Spleen (tissue), 11 donors: ENCODE data around the gene PNPO. TPM values are rescaled to one million over a fixed set of nuclear protein-coding genes. Genes with fewer than 3 reads are reported as not detected.

Experiments used
- DNase-seq: peaks from one replicate; pipeline ENCODE4 v3.0.0-alpha.2; 2020
- H3K27ac ChIP-seq, 8 donors: fragments of 200-600 bp; sonication (generic) in 7 of 8; 1 replicate in 4 of 8; 2 replicates in 4 of 8; pipeline versions ENCODE4 v1.5.0 to v1.8.0; 2016 to 2021; ENCODE audit warnings: inconsistent platforms in 4 of 8, mild to moderate bottlenecking in 4 of 8, moderate library complexity in 1 of 8
- H3K27me3 ChIP-seq, 7 donors: fragments of 200-600 bp; sonication (generic) in 6 of 7; replicated peaks in 1 of 7; 1 replicate in 4 of 7; 2 replicates in 3 of 7; pipeline versions ENCODE4 v1.5.0 to v1.8.0; 2016 to 2021; ENCODE audit warnings: inconsistent platforms in 3 of 7, mild to moderate bottlenecking in 1 of 7
- H3K36me3 ChIP-seq, 6 donors: fragments of 200-600 bp; sonication (generic) in 5 of 6; 1 replicate in 4 of 6; 2 replicates in 2 of 6; pipeline versions ENCODE4 v1.5.0 to v1.8.0; 2016 to 2021; ENCODE audit warnings: inconsistent platforms in 2 of 6
- H3K4me1 ChIP-seq, 6 donors: fragments of 200-600 bp; sonication (generic) in 5 of 6; 1 replicate in 3 of 6; 2 replicates in 3 of 6; pipeline versions ENCODE4 v1.5.0 to v1.8.0; 2016 to 2021; ENCODE audit warnings: inconsistent platforms in 3 of 6
- H3K4me3 ChIP-seq, 8 donors: fragments of 200-600 bp; sonication (generic) in 7 of 8; 1 replicate in 4 of 8; 2 replicates in 4 of 8; pipeline versions ENCODE4 v1.5.0 to v1.8.0; 2016 to 2021; ENCODE audit warnings: inconsistent platforms in 4 of 8, mild to moderate bottlenecking in 4 of 8, moderate library complexity in 2 of 8
- H3K9me3 ChIP-seq, 8 donors: fragments of 200-600 bp; sonication (generic) in 7 of 8; 1 replicate in 4 of 8; 2 replicates in 4 of 8; pipeline versions ENCODE4 v1.5.0 to v1.8.0; 2016 to 2021; ENCODE audit warnings: inconsistent platforms in 4 of 8
- CTCF ChIP-seq, 11 experiments: fragments of 200-600 bp in 7 of 11; fragments of 450-650 bp in 4 of 11; sonication (generic) in 4 of 11; IDR thresholded peaks in 8 of 11; conservative IDR thresholded peaks in 3 of 11; 1 replicate in 7 of 11; 2 replicates in 4 of 11; pipeline versions ENCODE4 v1.4.0 to v1.8.0; 2016 to 2021; ENCODE audit warnings: antibody characterized with exemption in 11 of 11, inconsistent platforms in 4 of 11, mild to moderate bottlenecking in 1 of 11
- POLR2A ChIP-seq, 3 donors: fragments of 450-650 bp; IDR thresholded peaks; one replicate each; pipeline ENCODE4 v1.5.1; 2017; ENCODE audit warnings: antibody characterized with exemption in 3 of 3, mild to moderate bottlenecking in 1 of 3
- POLR2AphosphoS5 ChIP-seq, 3 donors: sonication (generic); formaldehyde crosslinking; IDR thresholded peaks; one replicate each; pipeline ENCODE4 v1.5.1; 2017; ENCODE audit warnings: antibody characterized with exemption in 3 of 3
- WGBS, 5 donors: extraction: QIAGEN DNeasy Blood & Tissue Kit in 3 of 5; methylation state at CpG; one replicate each; pipeline versions ENCODE4 v1.1.5 to v1.1.7; 2013 to 2018; 5-methylcytosine and 5-hydroxymethylcytosine counted together
- intact Hi-C: fragments of 100-400 bp; cut with DNase I; formaldehyde crosslinking; loops from one replicate; pipeline ENCODE4 v1.15.0; 2023; ENCODE audit warnings: low total_unique reads
- polyA plus RNA-seq, 3 donors: library from polyadenylated mRNA; stranded (reverse); fragments of 200-250 nt; gene quantifications; one replicate each; pipeline ENCODE4 v1.2.1, GENCODE V29; 2013
- total RNA-seq, 7 donors: library from RNA; depleted of rRNA in 3 of 7; stranded (reverse); fragments of >200 nt in 3 of 7; fragmentation: NEBNext Ultra II Directional in 4 of 7; extraction: Animal tissue kit (Norgen Biotek cat#: 25700) in 4 of 7; gene quantifications; one replicate each; pipeline versions ENCODE4 v1.1.0 to v1.2.1, GENCODE V29; 2016 to 2021
- donor health status: healthy with polysubstance abuse.
- donor health status: DM: no; HTN: no; CAD: no; lungs with moderate emphysema.
- donor health status: DM: no; HTN: no; CAD: no.
- donor health status: Bipolar disorder and iron deficiency.
- donor health status: healthy.
- donor health status: DM: no; HTN: no; CAD: no.
- donor health status: DM: yes; HTN: yes; CAD: no.

PNPO gene
- total and polyA plus RNA-seq, 10 donors: 6.1 to 28.9 (median 26.6) TPM

- H3K4me3 ChIP-seq: no peak overlapping the region
- H3K9me3 ChIP-seq: no peaks in the 10 kb centered on the region
- DNase-seq: no peak
- intact Hi-C loops: no loop called here
- TF ChIP-seq POLR2AphosphoS5 (IDR thresholded peaks at IDR 0.05): no peak
- TF ChIP-seq POLR2A (IDR thresholded peaks at IDR 0.05): no peak
- TF ChIP-seq CTCF (IDR thresholded peaks at IDR 0.05 in 8 of 11, conservative IDR thresholded peaks at IDR 0.05 in 3 of 11): no peak
- WGBS, 5 donors: 67 to 77% (median 69%) methylated on average over 1 of the region's 1 CpG
- no peak overlapping the region for H3K27ac ChIP-seq
- H3K4me1 ChIP-seq: peaks cover 0 to 12% (median 7%) of the 10 kb centered on the region in 6 donors
- no peaks in the 10 kb centered on the region for H3K36me3 ChIP-seq
- H3K27me3 ChIP-seq: no peaks in the 10 kb centered on the region
These were observed 24.7 kb downstream of the PNPO start for GRCh38 chr17:47966079-47966519.

DNA sequence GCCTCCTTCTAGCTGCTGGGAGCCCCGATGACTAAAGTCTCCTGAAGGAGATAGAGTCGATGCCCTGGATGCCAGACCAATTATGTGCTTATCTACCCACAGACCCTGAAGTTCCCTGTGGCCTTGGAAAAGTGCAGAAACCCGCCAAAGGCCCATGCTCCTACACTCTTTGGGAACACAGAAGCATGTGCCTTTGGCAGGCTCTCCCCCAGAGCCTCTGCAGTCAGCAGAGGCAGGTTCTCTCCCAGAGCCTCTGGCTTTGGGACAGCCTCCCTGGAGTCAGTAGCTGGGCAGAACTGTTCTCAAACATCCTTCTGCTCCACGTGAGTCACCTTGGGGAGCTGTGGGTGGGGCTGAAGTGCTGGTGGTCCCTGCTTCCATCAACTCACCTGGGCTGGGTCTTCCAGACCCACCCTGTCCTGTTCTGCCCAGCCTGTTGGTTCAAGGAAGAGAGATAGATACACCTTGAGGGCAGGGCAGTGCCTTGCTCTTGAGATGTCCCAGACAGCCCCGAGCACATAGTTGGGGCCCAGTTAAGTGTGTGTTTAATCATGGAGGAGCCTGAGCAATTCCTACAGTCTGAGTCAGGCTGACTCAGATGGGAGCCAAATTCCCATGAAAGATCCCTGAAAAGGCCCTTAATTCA lies 26.4 kb downstream of the PNPO start:
- H3K27ac ChIP-seq: no peak overlapping the region

DNA sequence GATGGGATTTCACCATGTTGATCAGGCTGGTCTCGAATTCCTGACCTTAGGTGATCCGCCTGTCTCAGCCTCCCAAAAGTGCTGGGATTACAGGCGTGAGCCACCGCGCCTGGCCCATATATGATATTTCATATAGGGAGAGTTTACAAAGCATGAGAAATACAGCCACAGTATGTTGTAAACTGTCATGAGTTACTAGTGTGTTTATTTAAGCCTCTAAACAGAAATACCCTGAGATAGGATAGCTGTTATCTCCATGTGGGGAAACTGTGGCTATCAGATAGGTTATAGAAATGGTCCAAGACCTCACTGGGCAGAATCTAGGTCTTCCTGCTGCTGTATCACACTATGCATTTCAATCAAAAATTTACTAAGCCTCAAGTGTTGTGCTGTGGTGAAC lies 27.5 kb downstream of the PNPO start:
- H3K27ac ChIP-seq: no peak overlapping the region
- TF ChIP-seq POLR2AphosphoS5 (IDR thresholded peaks at IDR 0.05): no peak
- no peak for TF ChIP-seq POLR2A (IDR thresholded peaks at IDR 0.05)
- no peak for TF ChIP-seq CTCF (IDR thresholded peaks at IDR 0.05 in 8 of 11, conservative IDR thresholded peaks at IDR 0.05 in 3 of 11)
- no peaks in the 10 kb centered on the region for H3K27me3 ChIP-seq
- no peak overlapping the region for H3K4me3 ChIP-seq
- WGBS, 5 donors: 90 to 97% (median 94%) methylated on average over 5 of the region's 5 CpGs
- no peaks in the 10 kb centered on the region for H3K9me3 ChIP-seq
- intact Hi-C loops: no loop called here
- peaks cover 0 to 8% (median 6%) of the 10 kb centered on the region in 6 donors for H3K36me3 ChIP-seq
- DNase-seq: no peak
- H3K4me1 ChIP-seq: peaks cover 8 to 36% (median 26%) of the 10 kb centered on the region in 6 donors

More for the DNA sequence above, 26.4 kb downstream of the PNPO start:
- intact Hi-C loops: no loop called here
- no peak for TF ChIP-seq POLR2AphosphoS5 (IDR thresholded peaks at IDR 0.05)
- no peak for TF ChIP-seq POLR2A (IDR thresholded peaks at IDR 0.05)
- TF ChIP-seq CTCF (IDR thresholded peaks at IDR 0.05 in 8 of 11, conservative IDR thresholded peaks at IDR 0.05 in 3 of 11): no peak
- peaks cover 8 to 29% (median 23%) of the 10 kb centered on the region in 6 donors for H3K4me1 ChIP-seq
- H3K9me3 ChIP-seq: no peaks in the 10 kb centered on the region
- no peaks in the 10 kb centered on the region for H3K36me3 ChIP-seq
- 52 to 69% (median 54%) methylated on average over 5 of the region's 5 CpGs for WGBS, 5 donors
- DNase-seq: no peak
- no peaks in the 10 kb centered on the region for H3K27me3 ChIP-seq
- H3K4me3 ChIP-seq: no peak overlapping the region

- Histone ChIP-seq H3K27me3 (no peaks in the 10 kb centered on the region), H3K27ac (peak overlapping the region in 7 of 8 donors; percentile 36 to 94 (median 91)), H3K9me3 (no peaks in the 10 kb centered on the region), H3K4me1 (peaks cover 8 to 36% (median 26%) of the 10 kb centered on the region in 6 donors), H3K4me3 (peak overlapping the region; percentile 89 to 99 (median 94)), H3K36me3 (peaks cover 0 to 20% (median 19%) of the 10 kb centered on the region in 6 donors)
- no peak for TF ChIP-seq CTCF (IDR thresholded peaks at IDR 0.05 in 8 of 11, conservative IDR thresholded peaks at IDR 0.05 in 3 of 11)
- TF ChIP-seq POLR2A (IDR thresholded peaks at IDR 0.05): no peak
- no peak for TF ChIP-seq POLR2AphosphoS5 (IDR thresholded peaks at IDR 0.05)
- DNase-seq: no peak
- WGBS, 5 donors: 38 to 51% (median 45%) methylated on average over 14 to 15 of the region's 15 CpGs
- intact Hi-C loops: no loop called here
These were observed 28.8 kb downstream of the PNPO start for GRCh38 chr17:47969930-47970724.
